Body of pancreas (tissue), 4 donors: ENCODE results near the gene PDE8B. TPM values are rescaled to one million over a fixed set of nuclear protein-coding genes. Genes with fewer than 3 reads are reported as not detected.

Source experiments
- ATAC-seq: fragments of 150-250 bp; one replicate; pipeline ENCODE4 v1.9.1; 2016
- DNase-seq, 4 donors: peaks; one replicate each; pipeline ENCODE4 v3.0.0-alpha.2; 2019
- H3K27ac ChIP-seq, 4 donors: fragments of 200-600 bp; sonication (generic); 1 replicate in 3 of 4; 2 replicates in 1 of 4; pipeline versions ENCODE4 v1.5.1 to v1.6.1; 2016 to 2019; ENCODE audit warnings: mild to moderate bottlenecking in 1 of 4, mixed read lengths in 1 of 4, moderate library complexity in 1 of 4
- H3K27me3 ChIP-seq, 2 donors: fragments of 200-600 bp; sonication (generic); one replicate each; pipeline ENCODE4 v1.6.0; 2016; ENCODE audit warnings: mild to moderate bottlenecking in 1 of 2
- H3K36me3 ChIP-seq, 2 donors: fragments of 200-600 bp; sonication (generic); replicated peaks in 1 of 2; 2 replicates each; pipeline ENCODE4 v1.5.1; 2016; ENCODE audit warnings: low read depth in 2 of 2; ENCODE audit not compliant: insufficient read depth in 1 of 2
- H3K4me1 ChIP-seq: fragments of 200-600 bp; sonication (generic); one replicate; pipeline ENCODE4 v1.6.0; 2016
- H3K4me3 ChIP-seq, 2 donors: fragments of 200-600 bp; sonication (generic); 1 replicate in 1 of 2; 2 replicates in 1 of 2; pipeline ENCODE4 v1.5.1; 2016 to 2019
- H3K9me3 ChIP-seq, 3 donors: fragments of 200-600 bp; sonication (generic); 1 replicate in 2 of 3; 2 replicates in 1 of 3; pipeline ENCODE4 v1.5.1; 2016
- CTCF ChIP-seq, 7 experiments: fragments of 450-650 bp in 4 of 7; fragments of 200-600 bp in 3 of 7; sonication (generic) in 3 of 7; IDR thresholded peaks; one replicate each; pipeline ENCODE4 v1.5.1; 2016 to 2019; ENCODE audit warnings: antibody characterized with exemption in 7 of 7
- POLR2A ChIP-seq, 3 donors: fragments of 450-650 bp; IDR thresholded peaks; one replicate each; pipeline ENCODE4 v1.6.1; 2016; ENCODE audit warnings: antibody characterized with exemption in 3 of 3, mild to moderate bottlenecking in 2 of 3
- WGBS, 2 donors: methylation state at CpG; one replicate each; pipeline ENCODE4 v1.1.5; 2017; 5-methylcytosine and 5-hydroxymethylcytosine counted together
- intact Hi-C: fragments of 100-400 bp; cut with DNase I; formaldehyde crosslinking; loops from one replicate; pipeline ENCODE4 v1.15.1; 2023
- total RNA-seq, 2 donors: library from RNA; depleted of rRNA; stranded (reverse); fragments of >200 nt; gene quantifications; one replicate each; pipeline ENCODE4 v1.1.0, GENCODE V29; 2016

Gene PDE8B
- total RNA-seq, 2 donors from 2014 or later: 8.3 to 15.8 TPM

GRCh38 chr5:77407152-77407551 lies 196.7 kb downstream of the PDE8B start:
- Histone ChIP-seq H3K9me3 (no peaks in the 10 kb centered on the region), H3K36me3 (no peaks in the 10 kb centered on the region), H3K4me1 (no peaks in the 10 kb centered on the region), H3K27ac (no peak overlapping the region), H3K4me3 (no peak overlapping the region), H3K27me3 (no peaks in the 10 kb centered on the region)
- 87 to 88% methylated on average over 10 of the region's 10 CpGs for WGBS, 2 donors
- TF ChIP-seq POLR2A (IDR thresholded peaks at IDR 0.05) (no peak), CTCF (IDR thresholded peaks at IDR 0.05) (no peak)
- no peak for DNase-seq
- no peak for ATAC-seq
- intact Hi-C loops: no loop called here

GRCh38 chr5:77409870-77410621 lies 199.6 kb downstream of the PDE8B start:
- no peak overlapping the region for H3K27ac ChIP-seq
- 63 to 77% methylated on average over 6 to 10 of the region's 10 CpGs for WGBS, 2 donors
- ATAC-seq (no peak), DNase-seq (no peak)
- TF ChIP-seq CTCF (IDR thresholded peaks at IDR 0.05) (no peak), POLR2A (IDR thresholded peaks at IDR 0.05) (no peak)
- no peaks in the 10 kb centered on the region for H3K27me3 ChIP-seq
- H3K36me3 ChIP-seq: no peaks in the 10 kb centered on the region
- no peak overlapping the region for H3K4me3 ChIP-seq
- H3K9me3 ChIP-seq: no peaks in the 10 kb centered on the region
- no peaks in the 10 kb centered on the region for H3K4me1 ChIP-seq
- intact Hi-C loops: no loop called here

GRCh38 chr5:77413049-77413448 lies 202.6 kb downstream of the PDE8B start:
- 86 to 89% methylated on average over 7 of the region's 7 CpGs for WGBS, 2 donors
- H3K27me3 ChIP-seq: no peaks in the 10 kb centered on the region
- no peak overlapping the region for H3K27ac ChIP-seq
- ATAC-seq (no peak), DNase-seq (no peak)
- H3K4me3 ChIP-seq: no peak overlapping the region
- H3K4me1 ChIP-seq: no peaks in the 10 kb centered on the region
- H3K36me3 ChIP-seq: no peaks in the 10 kb centered on the region
- TF ChIP-seq POLR2A (IDR thresholded peaks at IDR 0.05): no peak
- no peak for TF ChIP-seq CTCF (IDR thresholded peaks at IDR 0.05)
- H3K9me3 ChIP-seq: no peaks in the 10 kb centered on the region
- intact Hi-C loops: no loop called here

GRCh38 chr5:77418162-77418561 lies 207.7 kb downstream of the PDE8B start:
- Histone ChIP-seq H3K4me1 (no peaks in the 10 kb centered on the region), H3K36me3 (no peaks in the 10 kb centered on the region), H3K9me3 (no peaks in the 10 kb centered on the region), H3K4me3 (no peak overlapping the region), H3K27ac (no peak overlapping the region), H3K27me3 (no peaks in the 10 kb centered on the region)
- DNase-seq: no peak
- ATAC-seq: no peak
- 59 to 60% methylated on average over 5 of the region's 5 CpGs for WGBS, 2 donors
- TF ChIP-seq CTCF (IDR thresholded peaks at IDR 0.05) (no peak), POLR2A (IDR thresholded peaks at IDR 0.05) (no peak)
- intact Hi-C loops: no loop called here
